GDM1 (cell line): ENCODE measurements around the gene U2SURP.
A peak's percentile ranks its signal among the peaks of the same experiment; 100 is the strongest.

Experiments used
- DNase-seq: peaks from one replicate; lab custom pipeline; 2025; lab: John Stamatoyannopoulos, UW

Gene U2SURP

DNA sequence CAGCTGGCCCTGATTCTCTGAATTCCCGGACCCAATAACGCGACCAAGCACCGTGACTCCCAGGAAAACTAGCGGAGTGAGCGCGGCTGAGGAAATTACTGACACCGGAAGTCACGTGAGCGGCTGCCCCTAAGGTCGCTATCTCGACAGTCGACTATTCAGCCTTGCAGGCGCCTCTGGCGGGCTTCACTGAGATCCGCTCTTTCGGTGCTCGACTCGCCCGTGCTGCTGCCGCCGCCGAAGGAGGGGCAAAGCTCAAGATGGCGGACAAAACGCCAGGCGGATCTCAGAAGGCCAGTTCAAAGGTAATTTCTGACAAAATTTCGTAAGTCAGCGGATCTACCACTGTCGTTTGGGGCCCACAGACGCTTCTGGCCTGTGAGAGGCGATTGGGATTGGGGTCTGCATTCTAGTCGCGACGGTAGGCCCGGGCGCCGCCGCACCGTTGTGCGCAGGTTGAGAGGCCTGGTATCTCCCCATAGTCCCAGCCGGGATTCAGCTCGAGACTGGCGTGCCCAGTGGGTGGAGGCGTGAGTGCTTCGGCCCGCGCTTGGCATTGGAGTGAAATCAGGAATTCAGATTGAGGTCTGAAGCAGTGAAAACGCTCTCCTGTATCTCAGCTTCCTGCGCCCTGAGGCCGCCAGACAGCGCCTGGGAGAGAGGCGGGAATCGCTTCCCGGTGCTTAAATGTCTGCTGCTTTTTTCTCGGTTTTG is at the start of gene U2SURP:
TSS of gene U2SURP (plus strand) at position 202 of the 714 bp plus-strand sequence. CDS start at position 261, 59 bp downstream.
- peak; percentile 88 for DNase-seq

DNA sequence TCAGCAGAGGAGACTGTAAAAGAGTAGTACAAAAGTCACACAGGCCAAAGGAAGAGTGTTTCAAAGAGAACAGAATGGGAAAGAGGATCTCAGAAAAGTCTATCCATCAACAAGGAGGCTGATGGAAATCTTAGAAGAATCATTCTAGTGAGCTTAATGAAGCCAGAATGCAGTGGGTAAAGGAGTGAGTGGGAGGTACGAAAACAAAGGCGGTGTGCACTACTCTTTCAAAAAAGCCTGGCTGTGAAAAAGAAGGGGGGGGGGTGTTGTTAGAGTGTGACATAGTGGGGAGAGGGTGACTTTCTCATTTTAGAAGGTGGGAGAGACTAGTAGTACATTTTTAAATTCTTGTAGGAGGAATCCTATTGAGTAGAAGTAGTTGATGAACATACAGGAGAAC is 49.6 kb upstream of the U2SURP start:
- no peak for DNase-seq

DNA sequence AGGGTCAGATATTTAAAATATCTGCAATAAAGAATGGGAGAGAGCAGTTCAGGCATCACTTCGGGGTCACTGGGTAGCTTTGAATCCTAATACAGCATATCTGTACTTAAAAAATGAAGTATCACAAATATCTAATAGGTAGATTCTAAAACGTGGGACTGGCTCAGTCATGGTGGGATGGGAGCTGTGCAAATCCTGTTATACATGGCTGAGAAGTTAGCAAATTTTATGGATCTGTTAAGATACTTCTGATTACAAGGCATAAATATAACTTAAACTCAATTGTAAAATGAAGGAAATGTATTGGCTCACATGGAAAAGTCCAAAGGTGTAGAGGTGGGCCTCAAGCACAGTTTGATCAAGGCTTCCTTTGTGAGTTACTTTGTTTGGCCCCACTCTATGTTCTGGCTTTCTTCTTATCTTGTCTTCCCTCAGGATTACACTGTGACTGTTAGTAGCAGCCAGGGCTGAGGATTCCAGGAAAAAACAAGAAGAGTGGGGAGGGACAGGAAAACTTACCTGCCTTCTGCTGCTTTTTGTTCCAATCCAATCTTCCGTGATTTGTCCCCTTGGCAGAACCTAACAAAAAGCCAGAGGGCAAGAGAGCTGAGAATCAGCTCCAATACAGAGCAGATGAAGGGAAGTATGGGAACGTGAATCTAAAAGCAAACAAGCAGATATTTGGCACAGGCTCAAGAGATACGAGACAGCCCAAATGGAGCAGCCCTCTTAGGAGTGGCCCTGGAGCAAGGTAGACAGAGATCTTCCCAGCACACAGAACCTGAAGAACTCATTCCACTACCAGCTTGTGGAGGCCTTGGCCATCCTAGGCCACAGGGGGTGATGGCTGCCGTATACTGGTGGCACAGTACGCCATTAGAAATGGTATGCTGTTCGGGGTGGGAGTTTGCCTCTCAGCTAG is 48.8 kb upstream of the U2SURP start:
- no peak for DNase-seq

DNA sequence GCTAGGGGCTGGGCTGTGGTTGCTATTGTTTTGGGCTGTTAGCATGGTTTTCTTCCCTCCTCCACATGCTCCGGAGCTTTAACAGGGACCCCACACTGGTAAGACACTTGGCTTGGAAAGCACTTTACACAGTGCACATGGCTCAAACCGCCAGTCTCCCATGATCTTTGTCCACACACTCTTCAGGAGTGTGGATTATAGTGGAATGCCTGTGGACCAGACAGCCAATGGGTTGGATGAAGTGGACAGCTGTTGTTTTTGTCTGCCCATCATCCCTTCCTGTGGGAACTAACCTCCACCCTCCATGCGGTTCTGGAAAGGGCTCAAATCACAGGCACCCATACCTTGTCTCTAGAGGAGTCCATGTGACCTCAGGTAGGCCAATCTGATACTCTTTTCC is 47.9 kb upstream of the U2SURP start:
- no peak for DNase-seq

DNA sequence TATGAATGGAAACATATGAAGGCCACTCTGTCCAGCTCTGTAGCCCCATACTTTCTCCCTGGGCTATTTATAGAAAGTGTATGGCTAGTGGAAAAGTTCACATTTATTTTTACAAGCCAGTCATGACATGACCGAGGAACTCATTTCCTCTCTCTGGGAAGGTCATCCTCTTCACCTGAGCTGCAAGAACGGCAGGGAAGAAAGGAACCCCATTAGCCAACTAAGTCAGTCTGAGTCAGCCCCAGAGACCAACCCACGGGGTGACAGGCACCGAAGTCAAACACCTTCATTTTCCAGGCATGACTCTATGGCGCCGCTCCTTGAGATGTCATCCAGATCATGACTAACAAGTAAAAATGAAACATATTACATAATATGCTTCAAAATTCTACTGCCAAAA is 42.7 kb upstream of the U2SURP start:
- DNase-seq = no peak

DNA sequence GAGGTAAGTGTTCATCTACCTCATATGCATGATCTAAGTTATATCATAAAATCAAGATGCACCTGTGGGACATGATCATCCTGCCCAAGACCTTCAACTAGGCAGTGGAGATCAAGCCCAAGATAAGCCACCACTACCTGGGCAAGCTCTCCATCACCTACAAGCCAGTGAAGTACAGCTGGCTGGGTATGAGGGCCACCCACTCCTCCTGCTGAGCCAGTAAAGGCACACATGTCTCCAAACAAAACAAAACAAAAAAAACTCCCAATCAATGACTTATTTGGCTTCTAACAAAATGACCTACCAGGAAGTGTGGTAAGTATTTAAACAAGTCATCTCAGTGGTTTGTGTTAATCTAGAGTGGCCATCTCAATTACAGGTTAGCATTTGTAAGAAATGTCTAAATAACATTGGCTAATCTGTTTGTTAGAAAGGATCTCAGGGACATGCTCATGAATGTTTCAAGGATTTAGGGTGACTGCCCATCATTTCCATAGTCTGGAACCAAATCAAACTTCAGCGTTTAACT is 41.0 kb upstream of the U2SURP start:
- DNase-seq = no peak

DNA sequence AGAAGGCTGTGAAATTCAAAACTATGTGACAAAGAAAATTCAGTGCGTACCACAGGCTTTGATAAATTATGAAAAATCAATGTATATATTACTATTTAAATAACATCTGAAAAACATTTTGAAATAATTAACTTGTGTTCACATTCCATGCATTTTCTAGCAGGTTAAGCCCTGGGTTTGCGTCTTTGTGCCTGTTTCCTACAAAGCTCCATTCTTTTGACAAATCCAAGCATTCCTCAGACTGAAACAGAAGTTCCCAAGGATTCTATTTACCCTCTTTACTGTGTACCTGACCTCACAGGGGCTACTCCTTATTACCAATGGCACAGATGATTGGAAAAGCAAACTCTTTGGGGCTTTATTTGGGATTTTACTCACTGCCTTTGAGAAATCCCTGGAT is 39.8 kb upstream of the U2SURP start:
- DNase-seq = no peak

DNA sequence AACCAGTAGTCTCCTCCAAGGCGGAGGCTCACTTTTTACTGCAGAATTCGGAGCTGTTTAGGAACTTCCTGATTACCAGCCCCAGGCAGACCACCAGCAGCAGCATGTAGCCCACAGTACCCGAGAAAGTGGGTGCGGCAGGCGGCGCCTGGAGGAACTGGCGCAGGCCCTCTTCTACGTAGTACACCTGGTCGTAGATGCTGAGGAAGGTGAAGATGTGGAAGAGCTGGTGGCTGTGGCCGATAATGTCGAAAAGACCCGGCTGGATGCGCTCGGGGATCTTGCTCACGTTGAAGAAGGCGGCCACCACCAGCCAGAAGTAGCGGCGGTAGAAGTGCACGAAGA is 39.2 kb upstream of the U2SURP start:
- DNase-seq = no peak

DNA sequence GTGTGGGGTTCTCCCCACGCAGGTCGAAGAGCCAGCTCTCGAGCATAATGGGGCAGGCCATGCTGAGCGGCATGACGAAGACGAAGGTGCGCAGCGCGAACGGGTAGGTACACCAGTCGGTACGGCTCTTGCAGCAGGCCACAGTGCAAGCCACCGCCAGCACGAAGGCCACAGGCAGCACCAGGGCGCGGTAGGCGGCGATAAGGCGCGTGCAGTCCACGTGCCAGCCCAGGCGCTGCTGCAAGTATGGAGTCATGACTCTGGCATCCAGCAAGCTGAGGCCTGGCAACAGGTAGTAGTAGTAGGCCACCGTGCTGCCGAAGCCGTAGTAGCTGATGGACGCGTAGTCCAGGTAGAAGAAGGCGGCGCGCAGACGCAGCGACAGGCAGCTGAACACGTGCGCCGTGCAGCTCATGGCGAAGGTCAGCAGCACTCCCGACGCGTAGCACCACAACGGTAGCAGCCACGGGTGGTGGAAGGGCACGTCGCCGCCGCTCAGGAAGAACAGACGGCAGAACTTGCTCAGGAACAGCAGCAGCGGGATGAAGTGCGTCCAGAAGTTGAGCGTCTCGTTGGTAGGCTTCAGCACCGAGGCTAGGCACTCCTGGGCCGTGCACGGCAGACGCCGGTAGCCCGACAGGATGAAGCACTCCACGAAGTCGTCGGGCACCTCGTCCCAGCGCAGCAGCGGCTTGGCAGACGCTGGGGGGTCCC is 38.7 kb upstream of the U2SURP start:
- DNase-seq = no peak

DNA sequence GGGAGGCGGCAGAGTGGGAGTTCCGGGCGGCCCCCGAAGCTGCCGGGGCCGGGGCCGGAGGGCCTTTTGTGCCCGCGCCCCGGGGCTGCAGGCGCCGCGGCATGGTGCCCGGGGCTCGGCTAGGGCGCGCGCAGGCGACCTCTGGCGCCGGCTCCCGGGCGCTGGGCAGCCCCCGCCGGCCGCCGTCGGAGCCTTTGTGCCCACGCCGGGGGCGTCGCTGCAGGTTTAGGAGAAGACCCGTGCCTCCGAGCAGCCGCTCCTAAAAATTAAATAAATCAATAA is 38.2 kb upstream of the U2SURP start:
- DNase-seq = no peak

DNA sequence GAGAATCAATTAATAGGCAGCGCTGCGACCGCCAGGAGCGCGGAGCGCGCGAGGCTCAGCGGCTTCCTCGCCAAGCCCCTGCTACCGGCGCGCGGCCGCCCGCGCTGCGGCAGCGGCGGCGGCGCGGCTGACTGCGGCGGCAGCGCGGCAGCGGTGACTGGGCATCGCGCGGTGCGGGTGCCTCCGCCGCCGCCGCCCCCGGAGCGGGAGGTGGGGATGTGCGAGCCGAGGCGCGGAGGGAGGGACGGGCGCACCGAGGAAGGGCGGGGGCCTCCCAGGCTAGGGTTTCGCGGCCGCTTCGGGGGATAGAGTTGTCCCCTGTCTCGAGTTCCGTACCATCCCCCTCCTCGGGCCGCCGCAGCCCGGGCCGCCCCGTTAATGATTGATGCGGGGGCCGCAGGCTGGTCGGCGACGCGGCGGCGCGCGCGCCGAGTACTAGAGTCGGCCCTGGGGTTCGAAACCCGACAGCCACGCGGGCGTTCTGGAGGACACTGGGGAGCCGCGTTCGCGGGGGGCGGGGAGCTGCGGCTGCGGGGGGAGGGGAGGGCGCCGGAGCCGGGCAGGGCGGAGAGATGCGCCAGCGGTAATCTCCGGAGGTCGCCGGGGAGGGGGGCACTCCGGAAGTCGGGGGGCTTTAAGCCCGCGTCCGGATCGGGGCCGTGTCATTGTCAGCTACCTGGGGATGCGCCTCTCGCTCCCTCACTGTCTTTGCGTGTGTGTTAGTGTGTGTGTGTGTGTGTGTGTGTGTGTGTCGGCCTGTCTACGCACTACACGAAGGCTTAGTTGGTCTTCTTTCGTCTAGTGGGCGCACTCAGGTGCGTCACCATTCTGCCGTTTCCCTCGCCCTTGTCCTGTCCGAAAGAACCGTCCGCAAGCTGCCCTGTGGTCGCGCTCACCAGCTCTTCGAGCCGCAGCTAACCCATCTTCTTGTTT is 37.6 kb upstream of the U2SURP start, which contains the start of gene PAQR9:
TSS of gene PAQR9 (minus strand) at position 159 of the 933 bp plus-strand sequence. CDS start 338 bp downstream, outside the sequence.
- peak; percentile 8 for DNase-seq

DNA sequence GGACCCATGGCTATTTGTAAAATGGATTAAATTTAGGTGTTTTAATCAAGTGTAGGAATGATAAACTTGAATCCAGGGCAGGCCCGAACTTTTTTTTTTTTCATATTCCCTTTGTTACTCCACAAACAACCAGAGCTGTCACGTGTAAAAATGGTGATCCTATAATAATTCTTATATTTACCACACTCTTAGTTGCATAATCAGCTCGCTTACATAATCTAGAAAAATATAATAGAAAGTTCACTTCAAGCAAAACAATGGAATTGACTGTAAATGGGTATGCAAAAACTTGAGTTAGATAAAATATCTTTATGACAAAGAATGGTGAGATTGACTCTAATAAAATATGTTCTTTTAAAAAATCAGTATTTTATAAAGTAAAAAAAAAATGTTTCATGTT is 35.8 kb upstream of the U2SURP start:
- no peak for DNase-seq

DNA sequence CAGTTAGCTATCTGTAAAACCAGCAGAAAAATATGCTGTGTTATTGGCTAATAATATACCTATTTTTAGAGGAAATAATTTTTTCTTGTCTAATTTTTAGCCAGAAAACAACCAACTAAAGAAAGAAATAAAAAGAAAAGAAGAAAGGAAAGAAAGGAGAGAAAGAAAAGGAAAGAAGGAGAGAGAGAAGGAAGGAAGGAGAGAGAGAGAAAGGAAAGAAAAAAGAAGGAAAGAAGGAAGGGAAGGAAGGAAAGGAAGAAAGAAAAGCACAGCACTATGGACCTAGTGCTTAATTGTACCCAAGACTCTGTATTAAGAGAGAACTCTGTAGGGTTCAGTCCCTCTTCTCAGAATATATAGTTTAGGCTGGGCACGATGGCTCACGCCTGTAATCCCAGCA is 34.6 kb upstream of the U2SURP start:
- DNase-seq = no peak

DNA sequence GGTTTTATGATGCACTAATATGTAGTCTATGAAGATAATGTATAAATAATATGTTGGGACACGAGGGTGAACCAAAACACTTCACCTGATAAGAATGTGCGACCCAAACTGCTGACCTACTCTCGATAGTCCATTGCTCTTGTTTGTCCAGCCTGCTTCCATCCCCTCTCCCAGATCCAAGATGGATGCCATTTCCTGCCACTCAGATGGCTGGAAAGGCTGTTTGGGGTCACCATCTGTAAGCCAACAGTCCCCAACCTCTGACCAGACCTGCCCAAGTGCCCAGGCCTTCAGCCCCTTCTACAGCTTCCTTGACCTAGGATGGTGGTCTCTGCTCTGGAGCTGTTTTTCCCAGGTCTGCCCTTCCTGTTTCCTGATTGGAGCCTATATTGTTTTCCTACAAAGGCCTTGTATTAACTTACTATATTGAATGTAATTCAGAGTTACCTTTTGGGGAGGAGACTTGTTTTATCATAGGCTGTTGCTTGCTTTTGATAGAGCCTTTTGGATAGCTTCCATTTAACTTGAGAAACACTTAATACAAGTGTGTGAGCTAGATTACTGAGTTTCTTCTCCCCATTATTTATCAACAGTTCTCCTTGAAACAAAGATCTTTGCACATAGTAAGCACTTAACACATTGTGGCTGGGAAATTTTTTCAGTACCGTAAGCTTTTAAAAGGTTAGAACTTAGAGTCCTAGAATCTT is 32.9 kb upstream of the U2SURP start:
- DNase-seq = no peak

DNA sequence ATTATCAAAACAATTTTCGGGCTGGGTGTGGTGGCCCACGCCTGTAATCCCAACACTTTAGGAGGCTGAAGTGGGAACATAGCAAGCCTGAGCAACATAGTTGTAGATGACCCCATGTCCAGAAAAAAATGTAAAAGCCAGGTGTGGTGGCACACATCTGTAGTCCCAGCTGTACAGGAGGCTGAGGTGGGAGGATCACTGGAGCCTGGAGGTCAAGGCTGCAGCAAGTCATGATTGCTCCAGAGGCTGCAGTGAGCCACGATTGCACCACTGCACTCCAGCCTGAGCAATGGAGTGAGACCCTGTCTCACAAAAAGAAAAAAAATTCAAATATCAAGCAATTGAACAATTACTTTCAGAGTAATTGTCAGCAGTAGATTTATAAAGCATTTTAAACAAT is 29.9 kb upstream of the U2SURP start:
- no peak for DNase-seq

DNA sequence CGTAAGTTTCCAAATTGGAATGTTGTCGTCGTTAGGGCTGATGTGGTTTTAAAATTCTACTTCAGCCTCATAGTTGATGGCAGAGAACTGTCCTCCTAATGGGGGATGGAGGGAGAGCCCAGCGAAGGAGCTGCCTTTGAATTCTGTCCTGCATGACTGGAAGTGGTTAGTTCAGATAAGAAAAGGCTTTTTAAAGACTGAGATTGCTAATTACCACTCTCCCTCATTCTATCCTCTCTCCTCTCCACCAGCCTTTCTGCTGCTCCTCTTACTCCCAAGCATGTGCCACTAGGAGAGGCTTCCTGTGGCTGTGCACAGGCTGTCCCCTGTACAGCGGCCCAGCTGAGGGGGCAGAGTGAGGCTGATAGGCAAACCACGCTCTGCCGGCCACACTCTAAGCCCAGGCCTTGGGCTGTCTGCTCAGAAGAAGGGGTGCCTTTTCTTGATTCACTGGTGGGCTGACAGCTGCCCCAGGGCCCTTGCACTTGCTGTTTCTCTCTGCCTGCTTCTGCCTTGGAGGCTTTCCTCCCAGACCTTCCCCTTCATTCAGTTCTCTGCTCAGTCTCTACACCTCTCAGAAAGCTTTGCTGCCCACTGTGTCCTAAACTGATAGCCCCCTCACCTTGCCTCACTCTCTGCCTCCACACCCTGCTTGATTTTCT is 29.1 kb upstream of the U2SURP start:
- DNase-seq = no peak

DNA sequence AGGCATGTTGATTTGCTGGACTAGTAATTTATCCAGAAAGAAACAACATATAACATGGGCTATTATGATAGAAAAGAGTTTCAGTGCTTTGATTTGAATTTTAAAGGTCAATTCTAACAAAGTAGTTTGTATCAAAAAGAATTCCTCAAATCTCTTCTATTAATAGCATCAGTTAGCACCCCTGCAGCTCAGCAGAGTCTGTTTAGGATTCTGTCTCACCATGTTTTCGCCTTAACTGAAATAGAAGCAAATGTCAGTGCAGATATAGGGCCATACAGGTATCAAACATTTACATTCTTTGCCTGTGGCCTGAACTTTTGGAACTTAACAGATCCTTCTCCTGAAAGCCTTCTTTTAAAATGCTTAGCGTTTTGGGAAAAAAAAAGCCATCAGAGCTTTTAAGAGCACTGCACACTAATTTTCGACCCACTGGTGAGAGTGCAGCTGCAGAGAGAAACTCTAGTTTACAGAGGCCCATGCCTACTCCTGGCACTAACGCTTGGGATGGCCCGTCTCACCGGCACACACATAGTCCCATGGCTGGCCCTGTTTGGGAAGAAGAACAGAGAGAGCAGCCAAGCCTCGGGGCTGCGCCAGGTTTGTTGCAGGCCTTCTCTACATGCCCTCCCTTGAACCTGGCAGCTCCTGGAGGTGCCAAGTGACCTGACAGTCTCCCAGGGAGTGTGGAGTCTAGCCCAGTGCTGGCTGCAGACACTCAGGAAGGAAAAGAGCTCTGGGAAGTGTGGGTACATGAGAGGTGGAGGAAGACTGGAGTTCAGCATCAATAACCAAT is 28.0 kb upstream of the U2SURP start:
- DNase-seq = no peak

DNA sequence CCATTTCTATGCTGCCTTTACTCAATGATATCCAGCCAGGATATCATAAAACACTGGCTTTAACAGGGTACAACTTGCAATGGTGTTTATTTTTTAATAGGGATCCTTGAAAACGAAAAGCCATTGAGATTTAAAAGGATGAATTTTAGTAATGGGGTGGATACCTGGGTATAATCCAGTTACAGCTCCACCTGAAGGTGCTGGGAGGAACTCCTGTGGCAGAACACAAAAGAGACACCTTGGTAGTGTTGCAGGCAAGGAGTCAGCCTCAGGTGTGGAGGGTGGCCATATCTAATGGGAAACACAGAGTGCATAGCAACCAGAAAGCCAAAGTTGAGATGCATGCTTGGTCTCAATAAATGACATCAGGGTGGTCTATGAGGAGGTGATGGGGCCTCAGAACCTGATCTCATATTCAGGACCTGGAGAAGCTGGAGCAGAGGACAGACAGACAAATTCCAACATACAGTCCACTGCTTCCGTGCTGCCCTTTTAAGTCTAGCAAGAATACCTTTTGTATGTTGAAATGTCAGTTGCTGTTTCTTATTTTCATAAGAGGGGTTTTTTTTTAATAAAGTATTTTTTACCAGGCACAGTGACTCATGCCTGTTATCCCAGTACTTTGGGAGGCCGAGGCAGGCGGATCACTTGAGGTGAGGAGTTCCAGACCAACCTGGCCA is 25.9 kb upstream of the U2SURP start:
- no peak for DNase-seq
